Astrocyte (in vitro differentiated cells and primary cell): ENCODE measurements around the gene MIA.
"Not testable (repeated sequence)": the region's sequence is repeated elsewhere in the genome, so short reads cannot be mapped to it uniquely, and the experiment has no call there.

Experiments
- CTCF ChIP-seq: IDR thresholded peaks from 2 replicates; pipeline ENCODE4 v1.5.1; 2011; ENCODE audit warnings: low read depth, mild to moderate bottlenecking, inconsistent platforms, low read length, moderate library complexity; ENCODE audit not compliant: insufficient read depth
- EZH2 ChIP-seq: IDR thresholded peaks from 2 replicates; pipeline ENCODE4 v1.6.1; 2012; ENCODE audit warnings: mild to moderate bottlenecking, low read length, inconsistent platforms; ENCODE audit not compliant: insufficient read depth

- not testable (repeated sequence) for TF ChIP-seq CTCF, EZH2
Observed at GRCh38 chr19:40826699-40827385, 51.5 kb downstream of the MIA start.
